Stimulated activated memory B cell treated with anti-CD40 and anti-IgM and Interleukin-4, amounts not matched to agents 10 μg/mL and 1 μg/mL and 100 μg/mL, for 72 hours (primary cell): Measurements from ENCODE around the gene TGIF1.

Source experiments
- ATAC-seq: fragments of 150-1000 bp; cut with Tn5 transposase; 2 replicates; pipeline ENCODE4 v1.10.0; 2021
- H3K27ac Mint-ChIP-seq: one replicate; pipeline ENCODE4 v1.8.0; 2022; ENCODE audit warnings: mild to moderate bottlenecking, mixed read lengths
- H3K27me3 Mint-ChIP-seq: one replicate; pipeline ENCODE4 v1.8.0; 2022; ENCODE audit warnings: mixed read lengths
- H3K36me3 Mint-ChIP-seq: one replicate; pipeline ENCODE4 v1.8.0; 2022; ENCODE audit warnings: mixed read lengths
- H3K4me1 Mint-ChIP-seq: one replicate; pipeline ENCODE4 v1.8.0; 2022; ENCODE audit warnings: mixed read lengths
- H3K4me3 Mint-ChIP-seq: one replicate; pipeline ENCODE4 v1.8.0; 2022; ENCODE audit warnings: mild to moderate bottlenecking, moderate library complexity, mixed read lengths
- H3K9me3 Mint-ChIP-seq: one replicate; pipeline ENCODE4 v1.8.0; 2022; ENCODE audit warnings: mixed read lengths

TGIF1 gene

GRCh38 chr18:3500016-3500415 lies 50.0 kb downstream of the TGIF1 start:
- no peaks in the 10 kb centered on the region for H3K9me3 Mint-ChIP-seq
- H3K27me3 Mint-ChIP-seq, result peaks cover 20% of the 10 kb centered on the region
- H3K36me3 Mint-ChIP-seq, result no peaks in the 10 kb centered on the region
- no peak overlapping the region for H3K4me3 Mint-ChIP-seq
- ATAC-seq, result no peak
- H3K27ac Mint-ChIP-seq, result no peak overlapping the region
- peaks cover 16% of the 10 kb centered on the region for H3K4me1 Mint-ChIP-seq

- Mint-ChIP-seq H3K27ac (no peak overlapping the region), H3K27me3 (peaks cover 20% of the 10 kb centered on the region), H3K9me3 (no peaks in the 10 kb centered on the region), H3K4me1 (peaks cover 16% of the 10 kb centered on the region), H3K4me3 (no peak overlapping the region), H3K36me3 (no peaks in the 10 kb centered on the region)
- no peak for ATAC-seq
Observed at GRCh38 chr18:3502650-3503049, 52.7 kb downstream of the TGIF1 start.

- no peak overlapping the region for H3K27ac Mint-ChIP-seq
- no peak for ATAC-seq
- H3K27me3 Mint-ChIP-seq, result peaks cover 6% of the 10 kb centered on the region
Observed at GRCh38 chr18:3504637-3505036, 54.7 kb downstream of the TGIF1 start.

GRCh38 chr18:3508576-3509549 lies 58.9 kb downstream of the TGIF1 start:
- peaks cover 16% of the 10 kb centered on the region for H3K4me1 Mint-ChIP-seq
- no peaks in the 10 kb centered on the region for H3K9me3 Mint-ChIP-seq
- H3K36me3 Mint-ChIP-seq, result no peaks in the 10 kb centered on the region
- no peak overlapping the region for H3K4me3 Mint-ChIP-seq
- no peak overlapping the region for H3K27ac Mint-ChIP-seq
- ATAC-seq, result no peak
- H3K27me3 Mint-ChIP-seq, result no peaks in the 10 kb centered on the region

More at GRCh38 chr18:3504637-3505036, 54.7 kb downstream of the TGIF1 start:
- Mint-ChIP-seq H3K36me3 (no peaks in the 10 kb centered on the region), H3K4me3 (no peak overlapping the region), H3K4me1 (peaks cover 3% of the 10 kb centered on the region), H3K9me3 (no peaks in the 10 kb centered on the region)
